ENCODE measurements around the gene IL12RB1. TPM values are rescaled to one million over a fixed set of nuclear protein-coding genes. Genes with fewer than 3 reads are reported as not detected.

The IL12RB1 gene
- total RNA-seq, 2 experiments from 2014 or later: 7.7 to 41.7 TPM

GRCh38 chr19:18016209-18016910, 70.4 kb downstream of the IL12RB1 start:
- DNase-seq (ENCODE audit: low spot score): no peak
- H3K9me3 ChIP-seq (ENCODE audit: low read length): no peaks in the 10 kb centered on the region
- H3K27ac ChIP-seq (ENCODE audit: low read depth, low read length, poor library complexity, severe bottlenecking): no peak overlapping the region
- CTCF ChIA-PET (ENCODE audit: unreplicated experiment): no interaction called here
- H3K4me2 ChIP-seq (ENCODE audit: low read length): no peak overlapping the region
- H3K79me2 ChIP-seq (ENCODE audit: insufficient read depth, low read depth, low read length): no peaks in the 10 kb centered on the region
- peaks cover 31% of the 10 kb centered on the region for H3K36me3 ChIP-seq (ENCODE audit: insufficient read depth, low read length)
- no peak overlapping the region for H3K4me3 ChIP-seq (ENCODE audit: low read depth, low read length, poor library complexity, severe bottlenecking)
- no peaks in the 10 kb centered on the region for H4K20me1 ChIP-seq (ENCODE audit: insufficient read depth, low read length)
- peaks cover 4% of the 10 kb centered on the region for H3K4me1 ChIP-seq (ENCODE audit: insufficient read depth, low read length, poor library complexity, severe bottlenecking)
- intact Hi-C loops (cut with micrococcal nuclease; ENCODE audit: unreplicated experiment): no loop called here
- BruUV-seq (replicated peaks): no TSS peak
- TF ChIP-seq, protein P1, sequence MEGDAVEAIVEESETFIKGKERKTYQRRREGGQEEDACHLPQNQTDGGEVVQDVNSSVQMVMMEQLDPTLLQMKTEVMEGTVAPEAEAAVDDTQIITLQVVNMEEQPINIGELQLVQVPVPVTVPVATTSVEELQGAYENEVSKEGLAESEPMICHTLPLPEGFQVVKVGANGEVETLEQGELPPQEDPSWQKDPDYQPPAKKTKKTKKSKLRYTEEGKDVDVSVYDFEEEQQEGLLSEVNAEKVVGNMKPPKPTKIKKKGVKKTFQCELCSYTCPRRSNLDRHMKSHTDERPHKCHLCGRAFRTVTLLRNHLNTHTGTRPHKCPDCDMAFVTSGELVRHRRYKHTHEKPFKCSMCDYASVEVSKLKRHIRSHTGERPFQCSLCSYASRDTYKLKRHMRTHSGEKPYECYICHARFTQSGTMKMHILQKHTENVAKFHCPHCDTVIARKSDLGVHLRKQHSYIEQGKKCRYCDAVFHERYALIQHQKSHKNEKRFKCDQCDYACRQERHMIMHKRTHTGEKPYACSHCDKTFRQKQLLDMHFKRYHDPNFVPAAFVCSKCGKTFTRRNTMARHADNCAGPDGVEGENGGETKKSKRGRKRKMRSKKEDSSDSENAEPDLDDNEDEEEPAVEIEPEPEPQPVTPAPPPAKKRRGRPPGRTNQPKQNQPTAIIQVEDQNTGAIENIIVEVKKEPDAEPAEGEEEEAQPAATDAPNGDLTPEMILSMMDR (conservative IDR thresholded peaks at IDR 0.05; ENCODE audit: low read length): no peak
- no peak for TF ChIP-seq EZH2phosphoT487 (IDR thresholded peaks at IDR 0.05; ENCODE audit: borderline replicate concordance, low read depth, low read length)
- POLR2A ChIA-PET: interaction anchor here (0.6 kb wide), 1 partner anchor 14 kb away, joined by 3 read pairs; no protein-coding TSS in a partner anchor
- no peak overlapping the region for H2AFZ ChIP-seq (ENCODE audit: low read length)
- no peaks in the 10 kb centered on the region for H3K9me2 ChIP-seq (ENCODE audit: insufficient read depth, low read length)

GRCh38 chr19:18014197-18014596, 72.5 kb downstream of the IL12RB1 start:
- no peaks in the 10 kb centered on the region for H3K9me3 ChIP-seq (ENCODE audit: low read length)
- no peak overlapping the region for H3K27ac ChIP-seq (ENCODE audit: low read depth, low read length, poor library complexity, severe bottlenecking)
- TF ChIP-seq, protein P1 (conservative IDR thresholded peaks at IDR 0.05; ENCODE audit: low read length): no peak
- TF ChIP-seq EZH2phosphoT487 (IDR thresholded peaks at IDR 0.05; ENCODE audit: borderline replicate concordance, low read depth, low read length): no peak
- no peak overlapping the region for H2AFZ ChIP-seq (ENCODE audit: low read length)
- H3K36me3 ChIP-seq (ENCODE audit: insufficient read depth, low read length): peaks cover 52% of the 10 kb centered on the region
- intact Hi-C loops (cut with micrococcal nuclease; ENCODE audit: unreplicated experiment): no loop called here
- H3K9me2 ChIP-seq (ENCODE audit: insufficient read depth, low read length): no peaks in the 10 kb centered on the region
- DNase-seq (ENCODE audit: low spot score): no peak
- CTCF ChIA-PET (ENCODE audit: unreplicated experiment): no interaction called here
- no peaks in the 10 kb centered on the region for H4K20me1 ChIP-seq (ENCODE audit: insufficient read depth, low read length)
- no peaks in the 10 kb centered on the region for H3K4me1 ChIP-seq (ENCODE audit: insufficient read depth, low read length, poor library complexity, severe bottlenecking)
- no TSS peak for BruUV-seq (replicated peaks)
- POLR2A ChIA-PET: no interaction called here
- no peaks in the 10 kb centered on the region for H3K79me2 ChIP-seq (ENCODE audit: insufficient read depth, low read depth, low read length)
- no peak overlapping the region for H3K4me3 ChIP-seq (ENCODE audit: low read depth, low read length, poor library complexity, severe bottlenecking)
- no peak overlapping the region for H3K4me2 ChIP-seq (ENCODE audit: low read length)

All from OCI-LY7 (cell line).